Right atrium auricular region (tissue), 2 donors: Measurements from ENCODE around the gene ACBD4. TPM values are rescaled to one million over a fixed set of nuclear protein-coding genes. Genes with fewer than 3 reads are reported as not detected.

Experiments
- DNase-seq: peaks from one replicate; pipeline ENCODE4 v3.0.0-alpha.2; 2019; ENCODE audit warnings: low spot score
- H3K27ac ChIP-seq, 2 donors: fragments of 200-600 bp; sonication (generic); 1 replicate in 1 of 2; 2 replicates in 1 of 2; pipeline ENCODE4 v1.5.1; 2016 to 2019
- H3K27me3 ChIP-seq, 2 donors: fragments of 200-600 bp; sonication (generic); one replicate each; pipeline versions ENCODE4 v1.5.1 to v1.6.0; 2017 to 2019
- H3K36me3 ChIP-seq: fragments of 200-600 bp; sonication (generic); one replicate; pipeline ENCODE4 v1.5.1; 2016
- H3K4me1 ChIP-seq, 2 donors: fragments of 200-600 bp; sonication (generic); one replicate each; pipeline versions ENCODE4 v1.5.1 to v1.6.0; 2017 to 2019
- H3K4me3 ChIP-seq, 2 donors: fragments of 200-600 bp; sonication (generic); 1 replicate in 1 of 2; 2 replicates in 1 of 2; pipeline ENCODE4 v1.5.1; 2017 to 2019; ENCODE audit warnings: mild to moderate bottlenecking in 1 of 2, moderate library complexity in 1 of 2
- H3K9me3 ChIP-seq, 2 donors: fragments of 200-600 bp; sonication (generic); one replicate each; pipeline ENCODE4 v1.5.1; 2019
- total RNA-seq, 2 donors: library from RNA; depleted of rRNA; stranded (reverse); fragments of >200 nt; gene quantifications; one replicate each; pipeline ENCODE4 v1.1.0, GENCODE V29; 2016
- TF ChIP-seq, protein P1 (sequence below), 2 donors: fragments of 200-600 bp; sonication (generic); IDR thresholded peaks; one replicate each; pipeline ENCODE4 v1.5.1; 2019; ENCODE audit warnings: antibody characterized with exemption in 2 of 2

The ACBD4 gene
- total RNA-seq, 2 donors from 2014 or later = 9.0 to 9.4 TPM

DNA sequence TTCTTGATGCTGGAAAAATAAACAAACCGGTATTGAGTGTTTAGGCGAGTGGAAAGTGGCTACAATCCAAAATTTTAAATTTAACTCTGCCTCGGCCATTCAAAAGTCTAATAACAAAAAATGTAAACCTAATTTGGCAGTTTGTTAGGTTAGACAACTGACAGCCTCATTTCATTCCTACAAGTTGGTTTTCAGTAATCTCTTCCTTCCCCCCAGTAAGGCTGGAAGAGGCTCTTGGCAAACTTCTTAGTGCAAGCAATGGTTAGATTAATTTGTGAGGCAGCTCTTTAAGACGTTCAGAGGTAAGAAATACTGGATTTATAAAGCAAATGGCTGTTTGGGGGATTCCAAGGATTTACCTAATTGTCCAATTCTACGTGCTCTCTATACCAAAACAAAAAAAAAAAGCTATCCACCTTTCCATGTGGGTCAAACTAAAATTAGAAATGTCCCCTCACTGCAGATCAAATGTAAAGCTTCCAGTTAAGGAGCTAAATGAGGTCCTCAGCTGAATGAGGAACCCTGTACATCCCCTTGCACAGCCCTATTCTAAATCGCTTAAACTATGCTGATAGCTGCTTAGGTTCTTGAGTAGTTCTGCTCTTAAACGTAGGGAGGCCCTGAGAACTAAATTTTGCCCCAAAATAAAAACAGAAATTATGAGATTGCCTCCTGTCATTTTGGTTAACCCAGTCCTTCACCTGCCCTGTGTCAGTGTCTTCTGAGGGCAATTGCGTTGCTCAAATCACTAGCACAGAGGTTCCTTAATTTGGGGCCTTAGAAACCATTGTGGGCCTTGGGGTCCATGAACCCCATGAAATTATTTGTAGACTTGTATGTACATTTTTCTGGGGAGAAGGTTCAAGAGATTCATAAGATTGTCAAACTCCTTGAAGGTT lies 15.7 kb downstream of the ACBD4 start:
- peaks cover 0 to 46% of the 10 kb centered on the region in 2 donors for H3K4me1 ChIP-seq
- no peaks in the 10 kb centered on the region for H3K27me3 ChIP-seq
- no peaks in the 10 kb centered on the region for H3K9me3 ChIP-seq
- DNase-seq = no peak
- TF ChIP-seq, protein P1, sequence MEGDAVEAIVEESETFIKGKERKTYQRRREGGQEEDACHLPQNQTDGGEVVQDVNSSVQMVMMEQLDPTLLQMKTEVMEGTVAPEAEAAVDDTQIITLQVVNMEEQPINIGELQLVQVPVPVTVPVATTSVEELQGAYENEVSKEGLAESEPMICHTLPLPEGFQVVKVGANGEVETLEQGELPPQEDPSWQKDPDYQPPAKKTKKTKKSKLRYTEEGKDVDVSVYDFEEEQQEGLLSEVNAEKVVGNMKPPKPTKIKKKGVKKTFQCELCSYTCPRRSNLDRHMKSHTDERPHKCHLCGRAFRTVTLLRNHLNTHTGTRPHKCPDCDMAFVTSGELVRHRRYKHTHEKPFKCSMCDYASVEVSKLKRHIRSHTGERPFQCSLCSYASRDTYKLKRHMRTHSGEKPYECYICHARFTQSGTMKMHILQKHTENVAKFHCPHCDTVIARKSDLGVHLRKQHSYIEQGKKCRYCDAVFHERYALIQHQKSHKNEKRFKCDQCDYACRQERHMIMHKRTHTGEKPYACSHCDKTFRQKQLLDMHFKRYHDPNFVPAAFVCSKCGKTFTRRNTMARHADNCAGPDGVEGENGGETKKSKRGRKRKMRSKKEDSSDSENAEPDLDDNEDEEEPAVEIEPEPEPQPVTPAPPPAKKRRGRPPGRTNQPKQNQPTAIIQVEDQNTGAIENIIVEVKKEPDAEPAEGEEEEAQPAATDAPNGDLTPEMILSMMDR (IDR thresholded peaks at IDR 0.05) = no peak
- no peaks in the 10 kb centered on the region for H3K36me3 ChIP-seq
- peak overlapping the region; percentile 75 to 93 for H3K4me3 ChIP-seq
- H3K27ac ChIP-seq = peak overlapping the region; percentile 95 to 99

- TF ChIP-seq, protein P1 (IDR thresholded peaks at IDR 0.05) = no peak
- peak overlapping the region in 1 of 2 donors; percentile 48 for H3K27ac ChIP-seq
- no peak for DNase-seq
These were observed 19.5 kb downstream of the ACBD4 start for GRCh38 chr17:45155029-45155428.

GRCh38 chr17:45155483-45155882 lies 20.0 kb downstream of the ACBD4 start:
- TF ChIP-seq, protein P1 (IDR thresholded peaks at IDR 0.05) = no peak
- Histone ChIP-seq H3K27me3 (no peaks in the 10 kb centered on the region), H3K36me3 (no peaks in the 10 kb centered on the region), H3K27ac (peak overlapping the region in 1 of 2 donors; percentile 48), H3K4me3 (no peak overlapping the region), H3K4me1 (peaks cover 0 to 58% of the 10 kb centered on the region in 2 donors), H3K9me3 (no peaks in the 10 kb centered on the region)
- no peak for DNase-seq

More at GRCh38 chr17:45155029-45155428, 19.5 kb downstream of the ACBD4 start:
- H3K36me3 ChIP-seq = no peaks in the 10 kb centered on the region
- H3K4me1 ChIP-seq = peaks cover 0 to 60% of the 10 kb centered on the region in 2 donors
- no peak overlapping the region for H3K4me3 ChIP-seq
- no peaks in the 10 kb centered on the region for H3K9me3 ChIP-seq
- no peaks in the 10 kb centered on the region for H3K27me3 ChIP-seq

GRCh38 chr17:45156242-45156641 lies 20.8 kb downstream of the ACBD4 start:
- Histone ChIP-seq H3K27ac (no peak overlapping the region), H3K4me1 (peaks cover 0 to 50% of the 10 kb centered on the region in 2 donors), H3K27me3 (no peaks in the 10 kb centered on the region), H3K9me3 (no peaks in the 10 kb centered on the region), H3K4me3 (no peak overlapping the region), H3K36me3 (no peaks in the 10 kb centered on the region)
- TF ChIP-seq, protein P1 (IDR thresholded peaks at IDR 0.05) = no peak
- no peak for DNase-seq

DNA sequence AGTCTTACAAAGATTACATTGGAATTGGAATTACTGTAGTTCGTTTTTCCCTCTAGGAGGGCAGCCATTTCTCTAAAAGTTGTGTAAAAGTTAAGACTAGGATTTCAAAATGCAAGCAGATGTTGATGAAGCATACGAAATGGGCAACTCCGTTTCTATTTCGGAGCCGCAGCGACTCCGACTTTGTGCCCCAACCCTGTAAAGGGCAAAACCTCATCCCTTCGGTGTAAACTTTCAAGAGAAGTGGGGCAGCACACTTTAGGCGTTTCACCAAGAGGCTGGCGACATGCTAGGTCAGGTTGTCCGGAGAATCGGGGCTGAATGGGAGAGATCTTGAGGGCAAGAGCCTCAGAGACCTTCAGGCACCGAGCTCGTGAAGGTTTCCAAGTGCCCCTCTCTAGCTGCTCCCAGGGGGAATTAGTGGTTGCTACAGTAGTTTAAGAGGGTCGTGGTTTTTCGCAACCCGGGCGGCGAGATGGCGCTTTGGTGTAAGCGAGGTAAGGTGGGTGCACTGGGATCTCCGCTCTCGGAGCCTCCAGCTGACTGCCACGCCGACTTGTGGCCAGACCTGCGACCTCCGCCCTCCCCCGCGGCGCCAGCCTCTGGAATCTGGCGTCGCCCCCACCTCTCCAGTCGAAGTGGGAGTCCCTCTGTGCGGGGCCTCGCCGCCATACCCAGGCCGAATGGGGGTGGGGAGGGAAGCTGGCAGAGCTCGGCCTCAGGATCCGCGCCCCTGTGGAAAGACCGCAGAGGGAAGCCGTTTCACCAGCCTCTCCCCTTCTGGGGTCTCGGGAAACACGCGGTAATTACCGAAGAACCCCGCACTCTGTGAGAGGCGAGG lies 25.2 kb downstream of the ACBD4 start:
- Histone ChIP-seq H3K9me3 (no peaks in the 10 kb centered on the region), H3K4me3 (peak overlapping the region; percentile 78 to 82), H3K27me3 (no peaks in the 10 kb centered on the region), H3K36me3 (no peaks in the 10 kb centered on the region), H3K4me1 (peaks cover 0 to 41% of the 10 kb centered on the region in 2 donors), H3K27ac (peak overlapping the region; percentile 98 to 100)
- no peak for DNase-seq
- TF ChIP-seq, protein P1 (IDR thresholded peaks at IDR 0.05) = peak in 1 of 2 donors; percentile 43
